Keratinocyte (primary cell): Measurements from ENCODE around the gene SLC5A5. TPM values are rescaled to one million over a fixed set of nuclear protein-coding genes. Genes with fewer than 3 reads are reported as not detected.

Source experiments
- DNase-seq: peaks from one replicate; pipeline ENCODE4 v3.0.0-alpha.2; 2011; ENCODE audit warnings: low read depth, missing footprints, low spot score
- FAIRE-seq: peaks from 2 replicates; lab custom pipeline; 2011; peaks lifted over from hg19 to GRCh38; lab: Jason Lieb, UNC
- H2AFZ ChIP-seq: 2 replicates; pipeline ENCODE4 v1.6.0; 2012; ENCODE audit warnings: low read length, control low read depth, inconsistent platforms; ENCODE audit not compliant: control insufficient read depth
- H3K27ac ChIP-seq: 2 replicates; pipeline ENCODE4 v1.5.1; 2011; ENCODE audit warnings: low read length; ENCODE audit not compliant: control insufficient read depth, insufficient read depth
- H3K27me3 ChIP-seq: 3 replicates; pipeline ENCODE4 v1.6.0; 2011; ENCODE audit warnings: low read length; ENCODE audit not compliant: control insufficient read depth, insufficient read depth; ENCODE audit errors: extremely low read depth
- H3K36me3 ChIP-seq, 2 experiments: 2 replicates in 1 of 2; 3 replicates in 1 of 2; pipeline ENCODE4 v1.5.1; 2011; ENCODE audit warnings: low read length in 2 of 2, mild to moderate bottlenecking in 1 of 2; ENCODE audit not compliant: control insufficient read depth in 2 of 2, insufficient read depth in 2 of 2; ENCODE audit errors: extremely low read depth in 1 of 2
- H3K4me1 ChIP-seq: 3 replicates; pipeline ENCODE4 v1.5.1; 2011; ENCODE audit warnings: low read length; ENCODE audit not compliant: control insufficient read depth, insufficient read depth; ENCODE audit errors: extremely low read depth
- H3K4me2 ChIP-seq: 3 replicates; pipeline ENCODE4 v1.6.0; 2011; ENCODE audit warnings: low read depth, low read length; ENCODE audit not compliant: control insufficient read depth, insufficient read depth; ENCODE audit errors: extremely low read depth
- H3K4me3 ChIP-seq, 3 experiments: fragments of 200-600 bp in 1 of 3; sonication (generic) in 1 of 3; 2 replicates in 2 of 3; 3 replicates in 1 of 3; pipeline ENCODE4 v1.5.1; 2011 to 2016; ENCODE audit warnings: low read length in 3 of 3, mild to moderate bottlenecking in 3 of 3, control low read depth in 2 of 3, inconsistent platforms in 1 of 3, low read depth in 1 of 3, mixed read lengths in 1 of 3, mixed run types in 1 of 3, moderate library complexity in 1 of 3; ENCODE audit not compliant: control insufficient read depth in 2 of 3, insufficient read depth in 2 of 3; ENCODE audit errors: extremely low read depth in 1 of 3
- H3K79me2 ChIP-seq: 2 replicates; pipeline ENCODE4 v1.6.0; 2012; ENCODE audit warnings: low read length; ENCODE audit not compliant: control insufficient read depth, insufficient read depth
- H3K9ac ChIP-seq: 3 replicates; pipeline ENCODE4 v1.6.0; 2011; ENCODE audit warnings: low read length; ENCODE audit not compliant: control insufficient read depth, insufficient read depth; ENCODE audit errors: extremely low read depth
- H3K9me1 ChIP-seq: 3 replicates; pipeline ENCODE4 v1.6.0; 2011; ENCODE audit warnings: low read length; ENCODE audit not compliant: control insufficient read depth, insufficient read depth; ENCODE audit errors: extremely low read depth
- H3K9me3 ChIP-seq: 2 replicates; pipeline ENCODE4 v1.5.1; 2012; ENCODE audit warnings: low read depth, low read length; ENCODE audit not compliant: control insufficient read depth
- H4K20me1 ChIP-seq: 3 replicates; pipeline ENCODE4 v1.6.0; 2011; ENCODE audit warnings: low read length; ENCODE audit not compliant: control insufficient read depth, insufficient read depth; ENCODE audit errors: extremely low read depth
- EZH2 ChIP-seq: IDR thresholded peaks from one replicate; pipeline ENCODE4 v1.6.1; 2012; ENCODE audit warnings: inconsistent platforms, mild to moderate bottlenecking, low read length, moderate library complexity
- dilution Hi-C: fragments of 300-500 bp; cut with MboI; formaldehyde crosslinking; loops from one replicate; pipeline ENCODE4 v1.7.0; 2020; ENCODE audit warnings: low sequenced_read_pairs; ENCODE audit not compliant: extremely low pct_ligation_motif_present
- polyA plus RNA-seq, 5 experiments: library from polyadenylated mRNA; depleted of rRNA in 3 of 5; stranded (reverse) in 3 of 5; stranded (forward) in 1 of 5; unstranded in 1 of 5; fragments of >200 nt; gene quantifications; 1 replicate in 1 of 5; 2 replicates in 3 of 5; 3 replicates in 1 of 5; pipeline versions ENCODE4 v1.2.1 to v1.2.3, GENCODE V29; 2011 to 2012; ENCODE audit warnings: missing spikeins in 2 of 5, low read depth in 1 of 5, low replicate concordance in 1 of 5
- TF ChIP-seq, protein P1 (sequence below), 3 experiments: IDR thresholded peaks in 1 of 3; conservative IDR thresholded peaks in 1 of 3; optimal IDR thresholded peaks in 1 of 3; 2 replicates in 2 of 3; 3 replicates in 1 of 3; pipeline versions ENCODE3 to v1.5.1; 2011; ENCODE audit warnings: low read length in 3 of 3, mild to moderate bottlenecking in 3 of 3, moderate library complexity in 2 of 3, control low read depth in 1 of 3, inconsistent platforms in 1 of 3; ENCODE audit not compliant: insufficient read depth in 2 of 3; ENCODE audit errors: extremely low read depth in 1 of 3

Gene SLC5A5
- polyA plus RNA-seq, 1 donor (not counting 4 experiments of a cell fraction or from before 2014, with no cell fraction given), result not detected

DNA sequence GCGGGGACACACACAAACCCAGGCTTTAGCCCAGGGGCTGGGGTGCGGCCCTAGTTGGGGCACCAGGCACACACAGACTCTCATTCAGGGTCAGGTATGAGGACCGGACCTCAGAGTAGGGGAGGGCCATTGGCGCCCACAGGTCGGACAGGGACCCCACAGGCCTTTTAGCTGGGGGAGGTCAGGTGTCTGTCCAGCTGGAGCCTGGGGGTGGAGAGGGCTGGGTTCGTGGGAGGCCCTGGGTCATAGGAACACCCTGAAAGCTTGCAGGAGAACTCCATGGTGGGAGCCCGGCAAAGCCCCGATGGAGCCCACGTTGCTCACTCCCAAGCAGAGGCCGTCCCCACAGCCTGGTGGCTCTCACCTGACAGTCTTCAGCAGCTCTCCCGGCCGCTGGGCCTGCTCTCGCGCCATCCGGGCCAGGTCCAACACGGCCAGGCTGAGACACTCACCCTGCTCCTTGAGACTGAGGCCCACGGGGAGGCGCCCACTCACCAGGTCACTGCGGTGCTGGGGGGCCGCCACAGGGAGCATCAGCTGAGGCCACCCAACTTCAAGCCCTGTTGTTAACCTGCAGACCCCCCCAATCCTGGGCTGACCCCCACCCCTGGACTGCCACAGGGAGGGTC, 29.0 kb upstream of the SLC5A5 start:
- Histone ChIP-seq H3K4me1 (peaks cover 5% of the 10 kb centered on the region), H3K27ac (peak overlapping the region; percentile 26)

DNA sequence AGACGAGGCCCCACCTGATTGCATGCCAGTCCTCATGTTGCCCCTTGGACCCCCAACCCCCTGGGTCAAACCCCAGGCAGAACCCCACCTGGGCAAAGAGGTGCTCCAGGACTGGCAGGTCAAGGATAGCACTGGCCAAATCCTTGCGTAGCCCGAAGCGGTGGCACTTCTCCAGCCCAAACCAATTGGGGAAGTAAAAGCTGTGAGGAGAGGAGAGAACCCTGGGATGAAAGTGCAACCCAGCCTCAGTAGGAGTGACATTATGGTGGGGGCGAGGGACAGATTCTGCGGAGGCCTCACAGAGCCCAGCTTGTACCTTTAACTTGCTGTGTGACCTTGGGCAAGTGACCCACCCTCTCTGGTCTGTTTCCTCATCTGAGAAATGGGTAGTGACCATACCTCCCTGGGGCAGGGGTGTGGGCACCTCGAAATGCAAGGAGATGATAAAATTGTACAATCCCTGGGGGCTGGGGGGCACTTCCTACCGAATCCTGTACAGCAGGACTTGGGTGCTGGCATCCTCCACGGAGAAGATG, 28.4 kb upstream of the SLC5A5 start:
- no peak for FAIRE-seq
- Histone ChIP-seq H3K36me3 (no peaks in the 10 kb centered on the region), H3K27me3 (no peaks in the 10 kb centered on the region), H3K9me1 (no peaks in the 10 kb centered on the region), H3K79me2 (no peaks in the 10 kb centered on the region), H3K4me2 (no peak overlapping the region), H3K4me3 (no peak overlapping the region), H3K9ac (no peak overlapping the region), H4K20me1 (no peaks in the 10 kb centered on the region), H3K9me3 (no peaks in the 10 kb centered on the region), H3K4me1 (peaks cover 5% of the 10 kb centered on the region), H3K27ac (no peak overlapping the region), H2AFZ (no peak overlapping the region)
- dilution Hi-C loops, result no loop called here
- TF ChIP-seq, protein P1, sequence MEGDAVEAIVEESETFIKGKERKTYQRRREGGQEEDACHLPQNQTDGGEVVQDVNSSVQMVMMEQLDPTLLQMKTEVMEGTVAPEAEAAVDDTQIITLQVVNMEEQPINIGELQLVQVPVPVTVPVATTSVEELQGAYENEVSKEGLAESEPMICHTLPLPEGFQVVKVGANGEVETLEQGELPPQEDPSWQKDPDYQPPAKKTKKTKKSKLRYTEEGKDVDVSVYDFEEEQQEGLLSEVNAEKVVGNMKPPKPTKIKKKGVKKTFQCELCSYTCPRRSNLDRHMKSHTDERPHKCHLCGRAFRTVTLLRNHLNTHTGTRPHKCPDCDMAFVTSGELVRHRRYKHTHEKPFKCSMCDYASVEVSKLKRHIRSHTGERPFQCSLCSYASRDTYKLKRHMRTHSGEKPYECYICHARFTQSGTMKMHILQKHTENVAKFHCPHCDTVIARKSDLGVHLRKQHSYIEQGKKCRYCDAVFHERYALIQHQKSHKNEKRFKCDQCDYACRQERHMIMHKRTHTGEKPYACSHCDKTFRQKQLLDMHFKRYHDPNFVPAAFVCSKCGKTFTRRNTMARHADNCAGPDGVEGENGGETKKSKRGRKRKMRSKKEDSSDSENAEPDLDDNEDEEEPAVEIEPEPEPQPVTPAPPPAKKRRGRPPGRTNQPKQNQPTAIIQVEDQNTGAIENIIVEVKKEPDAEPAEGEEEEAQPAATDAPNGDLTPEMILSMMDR (optimal IDR thresholded peaks at IDR 0.05 in 1 of 3, IDR thresholded peaks at IDR 0.05 in 1 of 3, conservative IDR thresholded peaks at IDR 0.05 in 1 of 3; ENCODE audit: extremely low read depth in 1 of 3, insufficient read depth in 2 of 3, low read length in 3 of 3), result no peak
- TF ChIP-seq EZH2, result no peak
- DNase-seq, result no peak

More for the DNA sequence above, 29.0 kb upstream of the SLC5A5 start:
- H3K79me2 ChIP-seq, result no peaks in the 10 kb centered on the region
- DNase-seq, result no peak
- peak overlapping the region; percentile 85 for H3K4me2 ChIP-seq
- dilution Hi-C loops, result no loop called here
- peak overlapping the region; percentile 87 for H2AFZ ChIP-seq
- no peak for FAIRE-seq
- no peaks in the 10 kb centered on the region for H3K36me3 ChIP-seq
- TF ChIP-seq, protein P1 (optimal IDR thresholded peaks at IDR 0.05 in 1 of 3, IDR thresholded peaks at IDR 0.05 in 1 of 3, conservative IDR thresholded peaks at IDR 0.05 in 1 of 3; ENCODE audit: extremely low read depth in 1 of 3, insufficient read depth in 2 of 3, low read length in 3 of 3), result no peak
- TF ChIP-seq EZH2, result no peak
- no peaks in the 10 kb centered on the region for H3K27me3 ChIP-seq
- H3K9me1 ChIP-seq, result no peaks in the 10 kb centered on the region
- peak overlapping the region; percentile 69 for H3K9ac ChIP-seq
- peak overlapping the region; percentile 36 to 63 (median 54) for H3K4me3 ChIP-seq
- no peaks in the 10 kb centered on the region for H4K20me1 ChIP-seq
- no peaks in the 10 kb centered on the region for H3K9me3 ChIP-seq
